ENCODE measurements around the gene ARID5A. TPM values are rescaled to one million over a fixed set of nuclear protein-coding genes. Genes with fewer than 3 reads are reported as not detected.

Gene ARID5A
- total RNA-seq, 2 experiments from 2014 or later = 61.5 to 64.3 TPM

DNA sequence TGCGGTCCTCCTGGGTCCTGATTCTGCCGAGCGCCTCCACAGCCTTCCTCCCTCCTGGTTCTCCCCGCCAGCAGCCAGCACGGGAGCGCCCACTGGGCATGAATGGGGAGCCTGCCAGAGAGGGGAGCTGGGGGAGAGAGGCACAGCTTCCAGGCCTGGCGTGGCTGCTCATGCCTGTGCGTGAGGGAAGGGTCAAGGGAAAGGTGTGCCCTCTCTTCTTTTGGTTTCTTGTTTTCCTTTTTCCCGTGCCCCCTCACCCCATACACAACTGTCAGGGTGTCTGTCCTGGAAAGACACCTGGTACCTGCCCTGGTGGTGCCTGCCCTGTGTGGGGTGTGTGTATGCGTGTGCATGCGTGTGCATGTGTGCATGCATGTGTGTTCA lies 26.7 kb upstream of the ARID5A start:
- intact Hi-C loops (cut with micrococcal nuclease) = loop anchor here (5.0 kb wide), 2 partner anchors 38 to 103 kb away; no protein-coding TSS in a partner anchor
- no peaks in the 10 kb centered on the region for H3K9me3 Mint-ChIP-seq
- H3K27me3 Mint-ChIP-seq = peaks cover 16% of the 10 kb centered on the region
- DNase-seq = no peak
- ChIA-PET CTCF (interaction anchor here (0.7 to 11.2 kb wide), 25 partner anchors 14 to 393 kb away, joined by 3 to 133 read pairs (median 6); partner anchors contain the start of gene ITPRIPL1), POLR2A (interaction anchor here (0.7 to 1.3 kb wide), 5 partner anchors 22 to 487 kb away, joined by 3 read pairs; no protein-coding TSS in a partner anchor)
- no peaks in the 10 kb centered on the region for H3K36me3 Mint-ChIP-seq (ENCODE audit: low read depth)
- no peak overlapping the region for H3K27ac Mint-ChIP-seq
- peaks cover 9% of the 10 kb centered on the region for H3K4me1 Mint-ChIP-seq (ENCODE audit: low read depth)
- TF ChIP-seq CTCF (IDR thresholded peaks at IDR 0.05) = no peak
- no peak overlapping the region for H3K4me3 Mint-ChIP-seq
- ATAC-seq = no peak

- Mint-ChIP-seq H3K36me3 (ENCODE audit: low read depth) (no peaks in the 10 kb centered on the region), H3K9me3 (no peaks in the 10 kb centered on the region), H3K27me3 (peaks cover 16% of the 10 kb centered on the region), H3K27ac (no peak overlapping the region), H3K4me3 (no peak overlapping the region), H3K4me1 (ENCODE audit: low read depth) (peaks cover 9% of the 10 kb centered on the region)
- intact Hi-C loops (cut with micrococcal nuclease) = no loop called here
- CTCF ChIA-PET = interaction anchor here (0.8 to 11.2 kb wide), 9 partner anchors 13 to 153 kb away, joined by 3 to 133 read pairs (median 8); no protein-coding TSS in a partner anchor
- DNase-seq (no peak), ATAC-seq (no peak)
- POLR2A ChIA-PET = interaction anchor here (0.9 to 1.1 kb wide), 3 partner anchors 31 to 406 kb away, joined by 3 read pairs; no protein-coding TSS in a partner anchor
- TF ChIP-seq CTCF (IDR thresholded peaks at IDR 0.05) = no peak
Measured at GRCh38 chr2:96510931-96511595, 25.5 kb upstream of the ARID5A start.

GRCh38 chr2:96511851-96512250 lies 24.7 kb upstream of the ARID5A start:
- H3K4me1 Mint-ChIP-seq (ENCODE audit: low read depth) = peaks cover 9% of the 10 kb centered on the region
- TF ChIP-seq CTCF (IDR thresholded peaks at IDR 0.05) = no peak
- DNase-seq = no peak
- ATAC-seq = no peak
- peaks cover 16% of the 10 kb centered on the region for H3K27me3 Mint-ChIP-seq
- ChIA-PET CTCF (interaction anchor here (0.9 to 11.2 kb wide), 6 partner anchors 13 to 104 kb away, joined by 3 to 133 read pairs (median 11); no protein-coding TSS in a partner anchor), POLR2A (interaction anchor here (1.1 to 1.7 kb wide), 3 partner anchors 27 to 105 kb away, joined by 3 to 5 read pairs (median 3); no protein-coding TSS in a partner anchor)
- H3K27ac Mint-ChIP-seq = no peak overlapping the region
- no peak overlapping the region for H3K4me3 Mint-ChIP-seq
- intact Hi-C loops (cut with micrococcal nuclease) = no loop called here
- peaks cover 2% of the 10 kb centered on the region for H3K9me3 Mint-ChIP-seq
- no peaks in the 10 kb centered on the region for H3K36me3 Mint-ChIP-seq (ENCODE audit: low read depth)

GRCh38 chr2:96512341-96512740 lies 24.2 kb upstream of the ARID5A start:
- TF ChIP-seq CTCF (IDR thresholded peaks at IDR 0.05) = no peak
- intact Hi-C loops (cut with micrococcal nuclease) = no loop called here
- ChIA-PET CTCF (interaction anchor here (0.9 to 11.2 kb wide), 5 partner anchors 12 to 125 kb away, joined by 3 to 133 read pairs (median 14); no protein-coding TSS in a partner anchor), POLR2A (interaction anchor here (1.1 to 1.7 kb wide), 4 partner anchors 27 to 105 kb away, joined by 3 to 5 read pairs (median 3); no protein-coding TSS in a partner anchor)
- Mint-ChIP-seq H3K4me3 (no peak overlapping the region), H3K27me3 (peaks cover 16% of the 10 kb centered on the region), H3K36me3 (ENCODE audit: low read depth) (no peaks in the 10 kb centered on the region), H3K27ac (no peak overlapping the region), H3K4me1 (ENCODE audit: low read depth) (peaks cover 9% of the 10 kb centered on the region), H3K9me3 (peaks cover 6% of the 10 kb centered on the region)
- DNase-seq = no peak
- no peak for ATAC-seq

- intact Hi-C loops (cut with micrococcal nuclease) = no loop called here
- DNase-seq (no peak), ATAC-seq (no peak)
- no peaks in the 10 kb centered on the region for H3K4me1 Mint-ChIP-seq (ENCODE audit: low read depth)
- POLR2A ChIA-PET = interaction anchor here (1.4 kb wide), 1 partner anchor 12 kb away, joined by 5 read pairs; no protein-coding TSS in a partner anchor
- H3K27me3 Mint-ChIP-seq = peaks cover 10% of the 10 kb centered on the region
- no peak for TF ChIP-seq CTCF (IDR thresholded peaks at IDR 0.05)
- no peak overlapping the region for H3K4me3 Mint-ChIP-seq
- H3K9me3 Mint-ChIP-seq = peaks cover 6% of the 10 kb centered on the region
- H3K36me3 Mint-ChIP-seq (ENCODE audit: low read depth) = no peaks in the 10 kb centered on the region
- no peak overlapping the region for H3K27ac Mint-ChIP-seq
- CTCF ChIA-PET = interaction anchor here (1.3 to 11.2 kb wide), 2 partner anchors 20 to 107 kb away, joined by 3 to 133 read pairs; no protein-coding TSS in a partner anchor
Measured at GRCh38 chr2:96514521-96514920, 22.0 kb upstream of the ARID5A start.

All from activated CD8-positive, alpha-beta T cell treated with anti-CD3 and anti-CD28 coated beads for 36 hours (primary cell).